Right atrium auricular region (tissue), 2 donors: ENCODE data around the gene LACTB. TPM values are rescaled to one million over a fixed set of nuclear protein-coding genes. Genes with fewer than 3 reads are reported as not detected.

ENCODE experiments used
- DNase-seq: peaks from one replicate; pipeline ENCODE4 v3.0.0-alpha.2; 2019; ENCODE audit warnings: low spot score
- H3K27ac ChIP-seq, 2 donors: fragments of 200-600 bp; sonication (generic); 1 replicate in 1 of 2; 2 replicates in 1 of 2; pipeline ENCODE4 v1.5.1; 2016 to 2019
- H3K27me3 ChIP-seq, 2 donors: fragments of 200-600 bp; sonication (generic); one replicate each; pipeline versions ENCODE4 v1.5.1 to v1.6.0; 2017 to 2019
- H3K36me3 ChIP-seq: fragments of 200-600 bp; sonication (generic); one replicate; pipeline ENCODE4 v1.5.1; 2016
- H3K4me1 ChIP-seq, 2 donors: fragments of 200-600 bp; sonication (generic); one replicate each; pipeline versions ENCODE4 v1.5.1 to v1.6.0; 2017 to 2019
- H3K4me3 ChIP-seq, 2 donors: fragments of 200-600 bp; sonication (generic); 1 replicate in 1 of 2; 2 replicates in 1 of 2; pipeline ENCODE4 v1.5.1; 2017 to 2019; ENCODE audit warnings: mild to moderate bottlenecking in 1 of 2, moderate library complexity in 1 of 2
- H3K9me3 ChIP-seq, 2 donors: fragments of 200-600 bp; sonication (generic); one replicate each; pipeline ENCODE4 v1.5.1; 2019
- total RNA-seq, 2 donors: library from RNA; depleted of rRNA; stranded (reverse); fragments of >200 nt; gene quantifications; one replicate each; pipeline ENCODE4 v1.1.0, GENCODE V29; 2016
- TF ChIP-seq, protein P1 (sequence below), 2 donors: fragments of 200-600 bp; sonication (generic); IDR thresholded peaks; one replicate each; pipeline ENCODE4 v1.5.1; 2019; ENCODE audit warnings: antibody characterized with exemption in 2 of 2

LACTB gene
- total RNA-seq, 2 donors from 2014 or later = 10.6 to 20.5 TPM

DNA sequence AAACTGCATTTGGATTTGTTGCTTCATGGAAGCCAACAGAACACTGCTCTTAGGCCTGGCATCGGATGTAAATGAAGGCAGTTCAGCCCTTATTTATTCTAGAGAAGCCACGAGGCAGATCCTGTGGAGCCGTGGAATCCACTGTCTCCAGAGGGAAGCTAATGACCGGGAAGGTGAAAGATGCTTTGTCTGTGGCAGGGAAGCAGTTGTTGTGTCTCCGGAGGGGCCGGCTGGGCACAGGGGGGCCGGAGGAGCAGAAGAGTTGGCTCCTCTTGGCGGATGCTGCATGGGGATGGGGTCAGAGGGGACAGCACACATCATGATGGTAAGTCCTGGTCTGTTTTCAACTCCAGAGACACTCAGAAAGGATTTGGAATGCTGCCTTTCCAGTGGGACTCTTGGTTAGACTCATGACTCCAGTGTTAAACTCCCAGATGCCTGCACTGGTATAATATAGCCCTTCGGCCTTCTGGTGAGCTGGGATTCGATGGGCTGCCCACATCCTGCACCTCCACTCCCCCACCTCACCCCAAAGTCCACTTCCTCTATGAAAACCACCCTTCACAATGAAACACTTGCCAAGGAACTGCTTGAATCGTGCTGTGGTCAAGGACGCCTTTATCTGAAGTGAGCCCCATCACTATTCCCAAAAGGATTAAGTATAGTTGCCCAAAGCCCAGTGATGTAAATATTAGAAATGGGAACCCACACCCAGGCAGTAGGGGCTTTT is 45.5 kb upstream of the LACTB start:
- Histone ChIP-seq H3K27me3 (no peaks in the 10 kb centered on the region), H3K4me1 (peaks cover 0 to 20% of the 10 kb centered on the region in 2 donors), H3K27ac (no peak overlapping the region), H3K9me3 (no peaks in the 10 kb centered on the region), H3K36me3 (peaks cover 7% of the 10 kb centered on the region), H3K4me3 (no peak overlapping the region)
- TF ChIP-seq, protein P1, sequence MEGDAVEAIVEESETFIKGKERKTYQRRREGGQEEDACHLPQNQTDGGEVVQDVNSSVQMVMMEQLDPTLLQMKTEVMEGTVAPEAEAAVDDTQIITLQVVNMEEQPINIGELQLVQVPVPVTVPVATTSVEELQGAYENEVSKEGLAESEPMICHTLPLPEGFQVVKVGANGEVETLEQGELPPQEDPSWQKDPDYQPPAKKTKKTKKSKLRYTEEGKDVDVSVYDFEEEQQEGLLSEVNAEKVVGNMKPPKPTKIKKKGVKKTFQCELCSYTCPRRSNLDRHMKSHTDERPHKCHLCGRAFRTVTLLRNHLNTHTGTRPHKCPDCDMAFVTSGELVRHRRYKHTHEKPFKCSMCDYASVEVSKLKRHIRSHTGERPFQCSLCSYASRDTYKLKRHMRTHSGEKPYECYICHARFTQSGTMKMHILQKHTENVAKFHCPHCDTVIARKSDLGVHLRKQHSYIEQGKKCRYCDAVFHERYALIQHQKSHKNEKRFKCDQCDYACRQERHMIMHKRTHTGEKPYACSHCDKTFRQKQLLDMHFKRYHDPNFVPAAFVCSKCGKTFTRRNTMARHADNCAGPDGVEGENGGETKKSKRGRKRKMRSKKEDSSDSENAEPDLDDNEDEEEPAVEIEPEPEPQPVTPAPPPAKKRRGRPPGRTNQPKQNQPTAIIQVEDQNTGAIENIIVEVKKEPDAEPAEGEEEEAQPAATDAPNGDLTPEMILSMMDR (IDR thresholded peaks at IDR 0.05) = no peak
- DNase-seq = no peak

DNA sequence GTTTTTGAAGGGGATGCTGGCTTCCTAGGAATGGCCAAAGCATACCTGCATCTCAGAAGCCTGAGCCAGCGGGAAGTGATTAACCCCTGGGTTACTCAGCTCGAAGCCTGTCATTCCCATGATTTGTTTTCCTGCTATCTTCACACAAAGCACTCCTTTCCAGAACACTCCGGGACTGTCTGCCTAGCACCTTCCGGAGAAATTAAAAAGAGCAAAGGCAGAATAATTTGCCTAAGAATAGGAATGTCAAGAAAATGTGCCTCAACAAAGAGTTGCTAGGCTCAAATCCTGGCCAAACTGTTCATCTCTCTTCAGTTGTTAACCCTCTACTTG is 45.0 kb upstream of the LACTB start:
- H3K9me3 ChIP-seq = no peaks in the 10 kb centered on the region
- H3K4me1 ChIP-seq = peaks cover 0 to 19% of the 10 kb centered on the region in 2 donors
- DNase-seq = no peak
- H3K4me3 ChIP-seq = no peak overlapping the region
- peaks cover 1% of the 10 kb centered on the region for H3K36me3 ChIP-seq
- no peaks in the 10 kb centered on the region for H3K27me3 ChIP-seq
- TF ChIP-seq, protein P1 (IDR thresholded peaks at IDR 0.05) = no peak
- H3K27ac ChIP-seq = no peak overlapping the region

DNA sequence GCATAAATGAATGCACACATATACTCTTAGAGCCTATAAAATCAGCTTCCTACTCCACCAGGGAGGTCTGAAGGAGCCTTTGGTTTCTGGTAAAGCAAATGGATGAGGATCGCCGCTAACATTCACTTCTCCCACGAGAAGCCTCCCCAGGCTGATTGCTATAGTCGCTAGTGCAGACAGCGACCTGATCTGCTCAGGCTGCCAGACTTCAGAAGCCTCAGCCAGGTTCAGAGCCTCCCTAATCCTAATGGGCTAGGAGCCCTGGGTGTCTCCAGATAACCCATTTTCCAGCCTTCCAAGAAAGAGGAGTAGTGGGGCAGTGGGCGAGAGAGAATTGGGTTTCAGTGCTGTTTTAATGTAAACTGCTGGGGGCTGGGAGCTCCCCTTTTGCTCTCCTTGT is 43.7 kb upstream of the LACTB start:
- H3K4me3 ChIP-seq = no peak overlapping the region
- H3K4me1 ChIP-seq = peaks cover 0 to 24% of the 10 kb centered on the region in 2 donors
- H3K27ac ChIP-seq = no peak overlapping the region
- H3K27me3 ChIP-seq = no peaks in the 10 kb centered on the region
- no peaks in the 10 kb centered on the region for H3K9me3 ChIP-seq
- TF ChIP-seq, protein P1 (IDR thresholded peaks at IDR 0.05) = no peak
- no peaks in the 10 kb centered on the region for H3K36me3 ChIP-seq
- DNase-seq = no peak

DNA sequence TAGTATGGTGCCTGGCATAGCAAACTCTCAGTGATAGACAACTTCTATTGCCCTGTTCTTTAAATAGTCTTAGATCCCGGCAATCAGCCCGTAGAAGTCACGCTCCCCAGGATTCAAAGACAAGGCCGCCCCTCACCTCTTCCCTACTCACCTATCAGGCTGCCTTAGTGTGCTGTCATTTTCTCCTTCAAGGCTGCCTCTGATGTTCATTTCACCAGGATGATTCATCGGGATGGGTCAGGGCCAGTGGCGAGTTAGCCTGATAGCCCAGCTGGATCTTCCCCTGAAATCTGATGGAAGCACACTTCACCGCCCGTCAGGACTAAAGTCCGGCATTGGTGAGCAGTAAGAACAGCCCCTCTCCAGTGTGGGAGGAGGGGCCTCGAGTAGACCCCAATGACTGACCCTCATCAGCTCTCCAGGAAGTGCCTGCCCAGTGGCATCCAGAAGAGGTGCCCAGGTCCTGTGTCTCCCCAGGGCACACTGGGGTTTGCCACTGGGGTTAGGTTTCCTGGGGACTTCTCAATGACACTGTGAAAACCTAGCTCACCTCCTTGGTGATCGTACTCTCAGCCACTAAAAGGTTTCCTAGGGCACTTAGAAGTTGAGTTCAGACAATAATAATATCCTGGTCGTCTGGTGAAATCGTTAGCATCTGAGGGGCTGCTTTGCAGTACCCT is 41.6 kb upstream of the LACTB start:
- Histone ChIP-seq H3K27me3 (no peaks in the 10 kb centered on the region), H3K4me1 (peaks cover 0 to 31% of the 10 kb centered on the region in 2 donors)

DNA sequence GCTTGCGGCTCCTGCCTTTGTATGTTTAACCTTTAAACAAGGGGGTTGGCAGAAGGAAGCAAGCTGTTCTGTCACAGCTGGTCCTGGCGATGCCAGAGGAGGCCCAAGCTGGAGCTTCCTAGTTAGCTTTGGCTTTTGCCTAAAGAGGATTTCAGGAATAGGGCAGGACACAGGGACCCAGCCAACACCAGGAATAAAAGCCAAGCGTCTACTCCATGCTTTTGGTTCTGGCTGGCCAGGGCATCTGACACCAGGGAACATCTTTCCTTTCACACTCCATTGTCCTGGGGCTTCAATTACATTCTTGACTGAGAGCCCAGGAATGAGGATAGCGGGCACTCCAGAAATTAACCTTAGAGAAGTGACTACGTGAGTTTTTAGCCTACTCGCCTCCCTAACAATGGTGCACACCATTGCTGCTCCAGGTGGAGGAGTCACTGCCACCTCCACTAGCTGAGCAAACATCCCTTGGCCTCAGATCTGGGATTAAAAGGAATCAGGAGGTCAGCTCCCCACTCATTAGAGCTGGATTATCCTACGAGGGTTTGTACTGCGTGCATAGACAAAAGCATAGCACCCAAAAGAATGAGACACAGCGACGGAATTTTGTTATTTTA is 40.9 kb upstream of the LACTB start:
- Histone ChIP-seq H3K4me3 (no peak overlapping the region), H3K4me1 (peaks cover 0 to 31% of the 10 kb centered on the region in 2 donors), H3K27ac (peak overlapping the region; percentile 75 to 90), H3K27me3 (no peaks in the 10 kb centered on the region), H3K9me3 (no peaks in the 10 kb centered on the region), H3K36me3 (no peaks in the 10 kb centered on the region)
- DNase-seq = no peak
- TF ChIP-seq, protein P1 (IDR thresholded peaks at IDR 0.05) = no peak

More for the DNA sequence above, 41.6 kb upstream of the LACTB start:
- no peak for DNase-seq
- Histone ChIP-seq H3K27ac (peak overlapping the region; percentile 75 to 90), H3K36me3 (no peaks in the 10 kb centered on the region), H3K4me3 (no peak overlapping the region), H3K9me3 (no peaks in the 10 kb centered on the region)
- TF ChIP-seq, protein P1 (IDR thresholded peaks at IDR 0.05) = no peak
